Erythroblast (primary cell): ENCODE measurements around the gene MYO15B.

ENCODE experiments used
- GATA1 ChIP-seq: IDR thresholded peaks from 2 replicates; pipeline ENCODE4 v1.6.1; 2011; ENCODE audit warnings: low read depth, mild to moderate bottlenecking, control low read depth, low read length, moderate library complexity
- POLR2A ChIP-seq: IDR thresholded peaks from 2 replicates; pipeline ENCODE4 v1.6.1; 2011; ENCODE audit warnings: mild to moderate bottlenecking, low read length

DNA sequence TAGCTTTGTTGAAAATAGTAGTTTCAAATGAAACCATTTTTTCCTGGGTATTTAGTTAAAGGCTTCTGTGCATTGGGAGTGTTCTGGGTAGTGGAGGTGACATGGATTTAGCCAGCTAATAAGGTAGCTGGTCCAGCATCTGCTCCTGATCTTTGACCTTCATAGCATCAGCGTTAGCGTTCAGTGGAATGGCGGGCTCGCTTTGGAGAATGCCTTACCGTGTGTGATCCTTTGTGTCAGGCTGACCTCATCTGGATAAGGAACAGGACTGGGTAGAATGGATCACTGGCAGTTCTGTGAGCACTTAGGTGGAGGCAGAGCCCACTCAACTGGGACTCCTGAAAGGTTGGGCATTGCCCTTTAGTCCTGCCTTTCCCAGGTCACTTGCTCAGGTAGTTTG is 83.3 kb downstream of the MYO15B start:
- TF ChIP-seq POLR2A, result no peak
- no peak for TF ChIP-seq GATA1
